IMR-90 (cell line): ENCODE data around the gene GDF15.

ENCODE experiments used
- BHLHE40 ChIP-seq: fragments of 150-350 bp; IDR thresholded peaks from 2 replicates; pipeline ENCODE4 v1.6.1; 2016; ENCODE audit warnings: mild to moderate bottlenecking, low read depth, low read length
- CEBPB ChIP-seq: IDR thresholded peaks from 2 replicates; pipeline ENCODE4 v1.6.1; 2012; ENCODE audit warnings: low read depth, low read length, improper control_type of control experiment
- CHD1 ChIP-seq: IDR thresholded peaks from 2 replicates; pipeline ENCODE4 v1.6.1; 2012; ENCODE audit warnings: low read depth, low read length, improper control_type of control experiment
- FOS ChIP-seq: fragments of 150-350 bp; IDR thresholded peaks from 2 replicates; pipeline ENCODE4 v1.6.1; 2016; ENCODE audit warnings: low read depth, low read length
- MAFK ChIP-seq: IDR thresholded peaks from 2 replicates; pipeline ENCODE4 v1.6.1; 2012; ENCODE audit warnings: low read depth, low read length, improper control_type of control experiment
- MXI1 ChIP-seq: IDR thresholded peaks from 2 replicates; pipeline ENCODE4 v1.6.1; 2012; ENCODE audit warnings: low read depth, mild to moderate bottlenecking, low read length, moderate library complexity, borderline replicate concordance
- POLR2A ChIP-seq: IDR thresholded peaks from 2 replicates; pipeline ENCODE4 v1.6.1; 2012; ENCODE audit warnings: mild to moderate bottlenecking, low read depth, low read length
- RAD21 ChIP-seq: IDR thresholded peaks from 2 replicates; pipeline ENCODE4 v1.6.1; 2012; ENCODE audit warnings: low read length, improper control_type of control experiment
- RCOR1 ChIP-seq: IDR thresholded peaks from 2 replicates; pipeline ENCODE4 v1.6.1; 2012; ENCODE audit warnings: mild to moderate bottlenecking, low read length, improper control_type of control experiment; ENCODE audit not compliant: insufficient replicate concordance
- RFX5 ChIP-seq: IDR thresholded peaks from 2 replicates; pipeline ENCODE4 v1.8.0; 2012; ENCODE audit warnings: low read depth, mild to moderate bottlenecking, low read length, moderate library complexity
- SMC3 ChIP-seq: fragments of 150-350 bp; IDR thresholded peaks from 2 replicates; pipeline ENCODE4 v1.6.1; 2016; ENCODE audit warnings: low read depth, mild to moderate bottlenecking, antibody characterized with exemption, low read length, moderate library complexity
- TF ChIP-seq, protein P1 (sequence below): conservative IDR thresholded peaks from 2 replicates; pipeline ENCODE4 v1.5.1; 2012; ENCODE audit warnings: mild to moderate bottlenecking, low read depth, low read length, improper control_type of control experiment
- TF ChIP-seq, protein P2 (sequence below): fragments of 150-350 bp; IDR thresholded peaks from 2 replicates; pipeline ENCODE4 v1.6.1; 2016; ENCODE audit warnings: low read depth, mild to moderate bottlenecking, low read length, moderate library complexity, borderline replicate concordance
- TF ChIP-seq, protein P3 (sequence below): fragments of 150-350 bp; IDR thresholded peaks from 2 replicates; pipeline ENCODE4 v1.6.1; 2017; ENCODE audit warnings: mild to moderate bottlenecking, antibody characterized with exemption, low read length, low read depth

DNA sequence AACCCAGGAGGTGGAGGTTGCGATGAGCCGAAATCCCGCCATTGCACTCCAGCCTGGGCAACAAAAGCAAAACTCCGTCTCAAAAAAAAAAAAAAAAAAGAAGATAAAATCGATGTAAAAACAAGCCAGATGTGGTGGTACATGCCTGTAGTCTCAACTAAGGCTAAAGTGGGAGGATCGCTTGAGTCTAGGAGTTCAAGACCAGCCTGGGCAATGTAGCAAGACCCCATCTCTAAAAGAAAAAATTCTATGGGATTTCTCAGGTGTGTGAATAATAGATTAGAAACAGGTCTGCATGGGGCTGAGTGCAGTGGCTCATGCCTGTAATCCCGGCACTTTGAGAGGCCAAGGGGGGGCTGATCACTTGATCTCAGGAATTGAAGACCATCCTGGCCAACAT lies 34.4 kb upstream of the GDF15 start:
- TF ChIP-seq, protein P1, sequence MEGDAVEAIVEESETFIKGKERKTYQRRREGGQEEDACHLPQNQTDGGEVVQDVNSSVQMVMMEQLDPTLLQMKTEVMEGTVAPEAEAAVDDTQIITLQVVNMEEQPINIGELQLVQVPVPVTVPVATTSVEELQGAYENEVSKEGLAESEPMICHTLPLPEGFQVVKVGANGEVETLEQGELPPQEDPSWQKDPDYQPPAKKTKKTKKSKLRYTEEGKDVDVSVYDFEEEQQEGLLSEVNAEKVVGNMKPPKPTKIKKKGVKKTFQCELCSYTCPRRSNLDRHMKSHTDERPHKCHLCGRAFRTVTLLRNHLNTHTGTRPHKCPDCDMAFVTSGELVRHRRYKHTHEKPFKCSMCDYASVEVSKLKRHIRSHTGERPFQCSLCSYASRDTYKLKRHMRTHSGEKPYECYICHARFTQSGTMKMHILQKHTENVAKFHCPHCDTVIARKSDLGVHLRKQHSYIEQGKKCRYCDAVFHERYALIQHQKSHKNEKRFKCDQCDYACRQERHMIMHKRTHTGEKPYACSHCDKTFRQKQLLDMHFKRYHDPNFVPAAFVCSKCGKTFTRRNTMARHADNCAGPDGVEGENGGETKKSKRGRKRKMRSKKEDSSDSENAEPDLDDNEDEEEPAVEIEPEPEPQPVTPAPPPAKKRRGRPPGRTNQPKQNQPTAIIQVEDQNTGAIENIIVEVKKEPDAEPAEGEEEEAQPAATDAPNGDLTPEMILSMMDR = no peak
- TF ChIP-seq SMC3 = no peak
- no peak for TF ChIP-seq POLR2A
- TF ChIP-seq RCOR1 = no peak
- no peak for TF ChIP-seq FOS
- TF ChIP-seq, protein P2, sequence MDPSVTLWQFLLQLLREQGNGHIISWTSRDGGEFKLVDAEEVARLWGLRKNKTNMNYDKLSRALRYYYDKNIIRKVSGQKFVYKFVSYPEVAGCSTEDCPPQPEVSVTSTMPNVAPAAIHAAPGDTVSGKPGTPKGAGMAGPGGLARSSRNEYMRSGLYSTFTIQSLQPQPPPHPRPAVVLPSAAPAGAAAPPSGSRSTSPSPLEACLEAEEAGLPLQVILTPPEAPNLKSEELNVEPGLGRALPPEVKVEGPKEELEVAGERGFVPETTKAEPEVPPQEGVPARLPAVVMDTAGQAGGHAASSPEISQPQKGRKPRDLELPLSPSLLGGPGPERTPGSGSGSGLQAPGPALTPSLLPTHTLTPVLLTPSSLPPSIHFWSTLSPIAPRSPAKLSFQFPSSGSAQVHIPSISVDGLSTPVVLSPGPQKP = no peak
- no peak for TF ChIP-seq RFX5
- TF ChIP-seq, protein P3, sequence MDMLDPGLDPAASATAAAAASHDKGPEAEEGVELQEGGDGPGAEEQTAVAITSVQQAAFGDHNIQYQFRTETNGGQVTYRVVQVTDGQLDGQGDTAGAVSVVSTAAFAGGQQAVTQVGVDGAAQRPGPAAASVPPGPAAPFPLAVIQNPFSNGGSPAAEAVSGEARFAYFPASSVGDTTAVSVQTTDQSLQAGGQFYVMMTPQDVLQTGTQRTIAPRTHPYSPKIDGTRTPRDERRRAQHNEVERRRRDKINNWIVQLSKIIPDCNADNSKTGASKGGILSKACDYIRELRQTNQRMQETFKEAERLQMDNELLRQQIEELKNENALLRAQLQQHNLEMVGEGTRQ = no peak
- TF ChIP-seq CEBPB = no peak
- no peak for TF ChIP-seq MXI1
- no peak for TF ChIP-seq BHLHE40
- no peak for TF ChIP-seq CHD1
- no peak for TF ChIP-seq MAFK
- no peak for TF ChIP-seq RAD21
